BJ (cell line): ENCODE data around the gene PCBP3. TPM values are rescaled to one million over a fixed set of nuclear protein-coding genes. Genes with fewer than 3 reads are reported as not detected.
"Not testable (repeated sequence)": the region's sequence is repeated elsewhere in the genome, so short reads cannot be mapped to it uniquely, and the experiment has no call there.

Experiments used
- CTCF ChIA-PET: fragments of 350-600 bp; formaldehyde crosslinking; extraction: SDS; loops from one replicate; lab custom pipeline; 2021; ENCODE audit warnings: antibody characterized with exemption, inconsistent platforms; lab: Yijun Ruan, JAX
- POLR2A ChIA-PET: fragments of 300-600 bp; sonication (Branson Sonifier 250); formaldehyde crosslinking; extraction: SDS; loops from one replicate; lab custom pipeline; 2021; ENCODE audit warnings: antibody characterized with exemption; lab: Charles Lee
- DNase-seq: peaks from one replicate; pipeline ENCODE4 v3.0.0-alpha.2; 2011; ENCODE audit warnings: low read depth
- H3K27me3 ChIP-seq: 2 replicates; pipeline ENCODE4 v1.6.0; 2011; ENCODE audit warnings: low read length; ENCODE audit not compliant: control insufficient read depth, insufficient read depth
- H3K36me3 ChIP-seq: 2 replicates; pipeline ENCODE4 v1.5.1; 2011; ENCODE audit warnings: low read length; ENCODE audit not compliant: control insufficient read depth, insufficient read depth
- H3K4me3 ChIP-seq: 2 replicates; pipeline ENCODE4 v1.5.1; 2011; ENCODE audit warnings: low read depth, mild to moderate bottlenecking, control low read depth, low read length
- polyA plus RNA-seq: library from polyadenylated mRNA; depleted of rRNA; stranded (reverse); fragments of >200 nt; gene quantifications from 2 replicates; pipeline ENCODE4 v1.2.3, GENCODE V29; 2011
- TF ChIP-seq, protein P1 (sequence below): IDR thresholded peaks from 2 replicates; pipeline ENCODE4 v1.5.1; 2011; ENCODE audit warnings: low read depth, mild to moderate bottlenecking, control low read depth, inconsistent platforms, low read length, moderate library complexity; ENCODE audit not compliant: insufficient read depth

Gene PCBP3
- polyA plus RNA-seq, 1 experiment = 2.1 TPM

DNA sequence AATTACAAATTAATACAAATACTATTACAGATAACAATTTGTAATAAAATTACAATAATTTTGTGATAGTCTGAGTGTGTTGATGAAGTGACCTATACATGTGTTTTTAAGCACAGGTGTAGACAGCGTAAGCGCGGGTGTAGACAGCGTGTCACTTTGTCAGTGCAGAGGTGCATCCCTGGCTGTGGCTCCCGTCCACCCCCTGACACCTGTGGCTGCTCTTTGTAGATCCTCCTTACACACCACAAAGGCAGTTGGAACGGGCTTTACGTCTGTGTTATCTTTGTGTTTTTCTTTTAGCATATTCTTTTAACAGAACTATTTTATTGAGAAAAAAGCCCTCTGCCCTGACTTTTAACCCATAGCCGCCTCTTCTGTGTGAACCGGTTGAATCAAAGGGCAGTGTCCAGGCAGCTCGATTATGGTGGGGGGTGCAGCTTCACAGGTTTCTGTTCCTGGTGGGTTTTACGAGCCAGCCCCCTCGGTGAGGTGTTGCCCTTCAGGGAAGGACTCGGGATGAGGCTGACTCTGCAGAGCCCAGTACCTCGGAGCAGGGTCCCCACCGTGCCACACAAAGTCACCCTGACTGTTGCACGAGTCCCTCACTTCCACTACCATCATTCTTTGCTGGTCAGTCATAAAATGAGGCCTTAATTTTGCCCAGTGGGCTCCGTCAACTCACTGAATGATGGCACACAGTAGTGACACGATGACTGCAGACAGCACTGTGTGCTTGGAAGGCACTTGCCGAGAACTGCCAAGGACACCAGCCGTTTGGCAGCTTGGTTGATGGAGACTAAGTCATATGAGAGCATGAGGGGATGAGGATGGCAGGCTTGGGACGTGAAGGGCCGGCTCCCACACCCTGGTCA, 251.6 kb downstream of the PCBP3 start:
- ChIA-PET CTCF (interaction anchor here (0.7 kb wide), 1 partner anchor 16 kb away, joined by 3 read pairs; no protein-coding TSS in a partner anchor), POLR2A (no interaction called here)
- Histone ChIP-seq H3K27me3 (peaks cover 5% of the 10 kb centered on the region), H3K4me3 (no peak overlapping the region), H3K36me3 (no peaks in the 10 kb centered on the region)
- TF ChIP-seq, protein P1, sequence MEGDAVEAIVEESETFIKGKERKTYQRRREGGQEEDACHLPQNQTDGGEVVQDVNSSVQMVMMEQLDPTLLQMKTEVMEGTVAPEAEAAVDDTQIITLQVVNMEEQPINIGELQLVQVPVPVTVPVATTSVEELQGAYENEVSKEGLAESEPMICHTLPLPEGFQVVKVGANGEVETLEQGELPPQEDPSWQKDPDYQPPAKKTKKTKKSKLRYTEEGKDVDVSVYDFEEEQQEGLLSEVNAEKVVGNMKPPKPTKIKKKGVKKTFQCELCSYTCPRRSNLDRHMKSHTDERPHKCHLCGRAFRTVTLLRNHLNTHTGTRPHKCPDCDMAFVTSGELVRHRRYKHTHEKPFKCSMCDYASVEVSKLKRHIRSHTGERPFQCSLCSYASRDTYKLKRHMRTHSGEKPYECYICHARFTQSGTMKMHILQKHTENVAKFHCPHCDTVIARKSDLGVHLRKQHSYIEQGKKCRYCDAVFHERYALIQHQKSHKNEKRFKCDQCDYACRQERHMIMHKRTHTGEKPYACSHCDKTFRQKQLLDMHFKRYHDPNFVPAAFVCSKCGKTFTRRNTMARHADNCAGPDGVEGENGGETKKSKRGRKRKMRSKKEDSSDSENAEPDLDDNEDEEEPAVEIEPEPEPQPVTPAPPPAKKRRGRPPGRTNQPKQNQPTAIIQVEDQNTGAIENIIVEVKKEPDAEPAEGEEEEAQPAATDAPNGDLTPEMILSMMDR = no peak
- DNase-seq = no peak

DNA sequence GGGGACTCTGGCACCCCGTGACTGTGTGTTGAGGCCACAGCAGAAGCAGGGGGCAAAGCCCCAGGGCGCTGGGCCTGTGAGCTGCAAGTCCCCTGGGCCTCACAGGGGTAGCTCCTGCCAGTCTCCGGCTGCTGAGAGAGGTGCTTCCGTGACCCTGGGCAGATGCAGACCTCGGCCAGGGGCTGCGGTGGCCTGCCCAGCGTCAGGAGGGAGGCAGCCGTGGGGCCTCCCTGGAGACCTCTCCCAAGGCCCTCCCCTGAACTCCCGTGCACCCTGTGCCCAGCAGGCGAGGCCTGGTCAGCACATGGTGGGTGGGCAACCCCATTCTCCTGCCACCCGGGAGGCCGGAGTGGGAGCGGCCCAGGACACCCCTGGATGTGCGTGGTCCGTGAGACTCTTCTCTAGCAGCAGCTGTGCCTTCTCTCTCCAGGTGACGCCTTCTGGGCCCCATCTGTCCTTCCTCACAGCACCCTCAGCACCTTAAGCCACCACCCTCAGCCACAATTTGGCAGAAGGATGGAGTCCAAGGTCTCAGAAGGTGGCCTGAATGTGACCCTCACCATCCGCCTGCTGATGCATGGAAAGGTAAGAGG, 252.3 kb downstream of the PCBP3 start:
- TF ChIP-seq, protein P1 = no peak
- Histone ChIP-seq H3K4me3 (no peak overlapping the region), H3K36me3 (no peaks in the 10 kb centered on the region), H3K27me3 (peaks cover 4% of the 10 kb centered on the region; the same call in 1 of the 2 replicates)
- CTCF ChIA-PET = interaction anchor here (0.7 kb wide), 1 partner anchor 17 kb away, joined by 3 read pairs; no protein-coding TSS in a partner anchor
- POLR2A ChIA-PET = no interaction called here
- no peak for DNase-seq

DNA sequence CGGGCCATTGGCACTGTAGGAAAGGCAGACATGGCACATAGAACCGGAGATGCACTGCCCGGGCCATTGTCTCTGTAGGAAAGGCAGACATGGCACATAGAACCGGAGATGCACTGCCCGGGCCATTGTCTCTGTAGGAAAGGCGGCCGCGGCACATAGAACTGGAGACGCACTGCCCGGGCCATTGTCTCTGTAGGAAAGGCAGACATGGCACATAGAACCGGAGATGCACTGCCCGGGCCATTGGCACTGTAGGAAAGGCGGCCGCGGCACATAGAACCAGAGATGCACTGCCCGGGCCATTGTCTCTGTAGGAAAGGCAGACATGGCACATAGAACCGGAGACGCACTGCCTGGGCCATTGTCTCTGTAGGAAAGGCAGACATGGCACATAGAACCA, 252.9 kb downstream of the PCBP3 start:
- H3K27me3 ChIP-seq, POLR2A ChIA-PET, H3K4me3 ChIP-seq, DNase-seq, CTCF ChIA-PET, H3K36me3 ChIP-seq: not testable (repeated sequence)

DNA sequence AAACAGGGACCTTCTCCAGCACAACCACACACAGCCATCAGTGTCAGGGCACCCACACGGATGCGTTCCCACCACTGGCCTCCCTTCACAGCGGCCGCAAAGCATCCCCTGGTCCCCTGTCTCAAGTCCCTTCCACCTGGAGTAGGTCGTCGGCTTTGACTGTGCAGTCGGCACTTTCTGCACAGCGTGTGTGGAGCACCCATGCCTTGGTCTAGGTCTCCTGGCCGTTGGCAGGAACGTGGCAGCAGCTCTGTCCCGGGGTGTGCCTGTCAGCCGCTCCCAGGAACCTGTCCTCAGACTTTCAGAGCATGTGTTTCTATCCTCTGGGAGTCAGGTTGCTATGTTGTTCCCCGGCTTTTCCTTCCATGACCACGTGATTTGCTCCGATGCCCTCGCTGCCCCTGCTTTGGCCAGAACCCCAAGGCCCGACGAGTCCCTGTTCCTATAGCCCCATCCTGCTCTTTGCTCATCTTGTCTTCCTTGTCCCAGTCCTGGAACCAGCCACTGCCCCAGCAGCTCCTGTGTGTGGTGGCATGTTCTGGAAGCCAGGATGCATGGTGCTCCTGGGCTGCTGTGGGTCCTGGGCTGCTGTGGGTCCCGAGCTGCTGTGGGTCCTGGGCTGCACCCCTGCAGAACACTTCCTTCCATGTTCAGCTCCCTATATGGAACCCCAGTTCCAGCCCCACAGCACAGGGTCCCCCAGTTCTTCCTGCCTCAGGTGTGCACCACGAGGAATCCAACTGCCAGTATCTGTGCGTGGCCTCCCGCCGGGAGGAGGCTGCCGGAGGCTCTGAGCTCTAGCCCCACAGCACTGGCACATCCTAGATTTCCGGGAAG, 253.9 kb downstream of the PCBP3 start:
- TF ChIP-seq, protein P1 = no peak
- POLR2A ChIA-PET = no interaction called here
- H3K27me3 ChIP-seq = peaks cover 5% of the 10 kb centered on the region; the same call in 1 of the 2 replicates
- H3K36me3 ChIP-seq = no peaks in the 10 kb centered on the region
- CTCF ChIA-PET = no interaction called here
- no peak for DNase-seq
- no peak overlapping the region for H3K4me3 ChIP-seq

DNA sequence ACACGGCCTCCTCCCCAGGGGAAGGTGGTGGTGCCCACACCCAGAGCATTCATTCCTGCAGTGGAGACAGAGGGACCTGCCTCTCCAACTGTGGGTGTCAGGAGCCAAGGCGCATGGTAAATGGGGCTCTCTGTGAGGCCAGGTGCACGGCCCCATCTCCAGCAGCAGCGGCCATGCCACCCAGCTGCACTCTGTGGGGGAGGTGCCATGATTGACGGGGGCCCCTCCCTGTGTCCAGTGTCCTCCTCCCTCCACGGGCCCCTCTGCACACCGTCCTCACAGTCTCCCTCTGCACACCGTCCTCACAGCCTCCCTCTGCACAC, 254.5 kb downstream of the PCBP3 start:
- TF ChIP-seq, protein P1 = no peak
- ChIA-PET CTCF (no interaction called here), POLR2A (no interaction called here)
- Histone ChIP-seq H3K4me3 (no peak overlapping the region), H3K36me3 (no peaks in the 10 kb centered on the region), H3K27me3 (peaks cover 5% of the 10 kb centered on the region; the same call in 1 of the 2 replicates)
- DNase-seq = no peak
